GDM1 (cell line): Measurements from ENCODE around the gene TMEM214.

Experiments used
- DNase-seq: peaks from one replicate; lab custom pipeline; 2025; lab: John Stamatoyannopoulos, UW

The TMEM214 gene

GRCh38 chr2:27010139-27010538 lies 22.6 kb upstream of the TMEM214 start:
- no peak for DNase-seq

- no peak for DNase-seq
Measured at GRCh38 chr2:27013738-27014137, 19.0 kb upstream of the TMEM214 start.

GRCh38 chr2:27014771-27015433 lies 17.9 kb upstream of the TMEM214 start:
- DNase-seq = no peak

GRCh38 chr2:27016801-27017325 lies 15.9 kb upstream of the TMEM214 start:
- peak; percentile 26 for DNase-seq

- no peak for DNase-seq
Measured at GRCh38 chr2:27018142-27018541, 14.6 kb upstream of the TMEM214 start.

- no peak for DNase-seq
Measured at GRCh38 chr2:27019459-27019858, 13.3 kb upstream of the TMEM214 start.

- DNase-seq = no peak
Measured at GRCh38 chr2:27019931-27020855, 12.6 kb upstream of the TMEM214 start.

- DNase-seq = no peak
Measured at GRCh38 chr2:27021253-27022049, 11.3 kb upstream of the TMEM214 start.

- no peak for DNase-seq
Measured at GRCh38 chr2:27023740-27024139, 9.0 kb upstream of the TMEM214 start.

GRCh38 chr2:27024188-27024587 lies 8.6 kb upstream of the TMEM214 start:
- DNase-seq = no peak

GRCh38 chr2:27024812-27025211 lies 8.0 kb upstream of the TMEM214 start:
- DNase-seq = no peak

- DNase-seq = no peak
Measured at GRCh38 chr2:27025281-27025800, 7.4 kb upstream of the TMEM214 start.

- DNase-seq = no peak
Measured at GRCh38 chr2:27025861-27026851, 6.6 kb upstream of the TMEM214 start.

GRCh38 chr2:27027211-27027651 lies 5.5 kb upstream of the TMEM214 start:
- no peak for DNase-seq

- no peak for DNase-seq
Measured at GRCh38 chr2:27029051-27029450, 3.7 kb upstream of the TMEM214 start.

- DNase-seq = no peak
Measured at GRCh38 chr2:27033253-27033852, 588 bp downstream of the TMEM214 start.

GRCh38 chr2:27038012-27038411 lies 5.2 kb downstream of the TMEM214 start:
- DNase-seq = no peak

GRCh38 chr2:27038631-27039339 lies 6.0 kb downstream of the TMEM214 start:
- no peak for DNase-seq

GRCh38 chr2:27039426-27039825 lies 6.7 kb downstream of the TMEM214 start:
- DNase-seq = no peak

- DNase-seq = no peak
Measured at GRCh38 chr2:27039871-27040270, 7.1 kb downstream of the TMEM214 start.
